ENCODE measurements around the gene RPL36. TPM values are rescaled to one million over a fixed set of nuclear protein-coding genes. Genes with fewer than 3 reads are reported as not detected.
A peak's percentile ranks its signal among the peaks of the same experiment; 100 is the strongest.

RPL36 gene
- total RNA-seq (1,000 to 10,000 TPM in 3 of 5 experiments, 100 to 1,000 TPM in 2; 865 to 1,786 (median 1,037) TPM), polyA plus RNA-seq (1,000 to 10,000 TPM; 2,342 to 2,564 TPM), total RNA-seq (527 reads per million, percentile 98 among the genes with 10 or more reads in this experiment)

- ChIA-PET CTCF (interaction anchor here (0.5 to 1.5 kb wide), 11 partner anchors 9 to 1048 kb away, joined by 3 to 10 read pairs (median 4); partner anchors contain the start of genes CATSPERD, LONP1, SAFB and SAFB2), POLR2A (interaction anchor here (0.7 to 2.0 kb wide), 24 partner anchors 9 to 213 kb away, joined by 3 to 32 read pairs (median 4); partner anchors contain the start of genes CATSPERD, DUS3L, HSD11B1L and LONP1)
- Histone ChIP-seq H3K27ac (ENCODE audit: low read depth, low read length) (peak within 1 kb of the TSS; percentile 85), H3K4me3 (ENCODE audit: low read length) (peak within 1 kb of the TSS; percentile 90), H3K4me1 (ENCODE audit: control insufficient read depth in 2 of 2, insufficient read depth in 2 of 2, low read length in 2 of 2) (peaks cover 12 to 21% of the 10 kb centered on the region in 2 donors), H3K36me3 (ENCODE audit: control insufficient read depth in 2 of 3, insufficient read depth in 3 of 3, low read length in 3 of 3) (peaks cover 0 to 37% (median 8%) of the 10 kb centered on the region in 3 experiments), H3K27me3 (ENCODE audit: control insufficient read depth in 2 of 2, insufficient read depth in 2 of 2, low read length in 2 of 2) (no peaks in the 10 kb centered on the region), H3K9me3 (ENCODE audit: control insufficient read depth in 2 of 3, low read length in 3 of 3) (no peaks in the 10 kb centered on the region)
- H3K9me3 Mint-ChIP-seq = peaks cover 0 to 3% (median 0%) of the 10 kb centered on the region in 11 donors
- H3K27me3 Mint-ChIP-seq = no peaks in the 10 kb centered on the region
- H3K4me1 Mint-ChIP-seq = peaks cover 5 to 39% (median 33%) of the 10 kb centered on the region in 7 donors
- H3K36me3 Mint-ChIP-seq = peaks cover 0 to 12% (median 0%) of the 10 kb centered on the region in 5 donors
- H3K4me3 Mint-ChIP-seq = peak within 1 kb of the TSS; percentile 90 to 98 (median 94)
- peak within 1 kb of the TSS; percentile 89 to 97 (median 93) for H3K27ac Mint-ChIP-seq
- intact Hi-C loops (cut with micrococcal nuclease) = loop anchor here (1.0 to 2.0 kb wide), 7 partner anchors 10 to 288 kb away; partner anchors contain the start of genes CATSPERD (in 2 of the 2), LONP1 (in 2 of the 2), MICOS13 (in 2 of the 2) and DUS3L (in 1 of the 2)
- peak; percentile 77 for ATAC-seq
- peak; percentile 95 to 100 (median 99) for DNase-seq
These were observed at the start of gene RPL36 for GRCh38 chr19:5690125-5690954. RPL36 (plus strand) TSS chr19:5690295; CDS start chr19:5690508, 213 bp downstream.

- H3K4me3 Mint-ChIP-seq = peak overlapping the region in 2 of 10 donors; percentile 20 to 33
- H3K36me3 ChIP-seq (ENCODE audit: control insufficient read depth in 2 of 3, insufficient read depth in 3 of 3, low read length in 3 of 3) = peaks cover 14 to 58% (median 22%) of the 10 kb centered on the region in 3 experiments
These were observed 48.9 kb upstream of the RPL36 start for GRCh38 chr19:5641171-5641570.

GRCh38 chr19:5642204-5642603 lies 47.9 kb upstream of the RPL36 start:
- Mint-ChIP-seq H3K4me3 (no peak overlapping the region), H3K9me3 (no peaks in the 10 kb centered on the region), H3K27ac (peak overlapping the region in 2 of 9 donors; percentile 38 to 60), H3K27me3 (no peaks in the 10 kb centered on the region), H3K4me1 (peaks cover 16 to 57% (median 47%) of the 10 kb centered on the region in 7 donors), H3K36me3 (peaks cover 22 to 43% (median 23%) of the 10 kb centered on the region in 5 donors)
- no peak overlapping the region for H3K27ac ChIP-seq (ENCODE audit: low read depth, low read length)
- H3K36me3 ChIP-seq (ENCODE audit: control insufficient read depth in 2 of 3, insufficient read depth in 3 of 3, low read length in 3 of 3) = peaks cover 23 to 67% (median 25%) of the 10 kb centered on the region in 3 experiments
- no peaks in the 10 kb centered on the region for H3K27me3 ChIP-seq (ENCODE audit: control insufficient read depth in 2 of 2, insufficient read depth in 2 of 2, low read length in 2 of 2)
- no peak for ATAC-seq
- no peaks in the 10 kb centered on the region for H3K9me3 ChIP-seq (ENCODE audit: control insufficient read depth in 2 of 3, low read length in 3 of 3)
- intact Hi-C loops (cut with micrococcal nuclease) = no loop called here
- ChIA-PET CTCF (no interaction called here), POLR2A (no interaction called here)
- no peak overlapping the region for H3K4me3 ChIP-seq (ENCODE audit: low read length)
- no peak for DNase-seq
- H3K4me1 ChIP-seq (ENCODE audit: control insufficient read depth in 2 of 2, insufficient read depth in 2 of 2, low read length in 2 of 2) = no peaks in the 10 kb centered on the region

More at GRCh38 chr19:5641171-5641570, 48.9 kb upstream of the RPL36 start:
- no peak for DNase-seq
- Mint-ChIP-seq H3K9me3 (no peaks in the 10 kb centered on the region), H3K27me3 (no peaks in the 10 kb centered on the region), H3K27ac (peak overlapping the region in 6 of 9 donors; percentile 17 to 69 (median 54)), H3K36me3 (peaks cover 15 to 32% (median 17%) of the 10 kb centered on the region in 5 donors), H3K4me1 (peaks cover 16 to 56% (median 42%) of the 10 kb centered on the region in 7 donors)
- intact Hi-C loops (cut with micrococcal nuclease) = no loop called here
- ChIA-PET CTCF (no interaction called here), POLR2A (no interaction called here)
- Histone ChIP-seq H3K27ac (ENCODE audit: low read depth, low read length) (no peak overlapping the region), H3K9me3 (ENCODE audit: control insufficient read depth in 2 of 3, low read length in 3 of 3) (no peaks in the 10 kb centered on the region), H3K27me3 (ENCODE audit: control insufficient read depth in 2 of 2, insufficient read depth in 2 of 2, low read length in 2 of 2) (no peaks in the 10 kb centered on the region), H3K4me1 (ENCODE audit: control insufficient read depth in 2 of 2, insufficient read depth in 2 of 2, low read length in 2 of 2) (no peaks in the 10 kb centered on the region), H3K4me3 (ENCODE audit: low read length) (no peak overlapping the region)
- no peak for ATAC-seq

GRCh38 chr19:5643060-5643459 lies 47.0 kb upstream of the RPL36 start:
- peaks cover 25 to 46% (median 29%) of the 10 kb centered on the region in 5 donors for H3K36me3 Mint-ChIP-seq
- H3K27me3 Mint-ChIP-seq = no peaks in the 10 kb centered on the region
- no peaks in the 10 kb centered on the region for H3K4me1 ChIP-seq (ENCODE audit: control insufficient read depth in 2 of 2, insufficient read depth in 2 of 2, low read length in 2 of 2)
- peaks cover 26 to 76% (median 34%) of the 10 kb centered on the region in 3 experiments for H3K36me3 ChIP-seq (ENCODE audit: control insufficient read depth in 2 of 3, insufficient read depth in 3 of 3, low read length in 3 of 3)
- ChIA-PET CTCF (no interaction called here), POLR2A (interaction anchor here (0.7 kb wide), 1 partner anchor 16 kb away, joined by 3 read pairs; no protein-coding TSS in a partner anchor)
- H3K4me3 ChIP-seq (ENCODE audit: low read length) = no peak overlapping the region
- H3K27me3 ChIP-seq (ENCODE audit: control insufficient read depth in 2 of 2, insufficient read depth in 2 of 2, low read length in 2 of 2) = no peaks in the 10 kb centered on the region
- intact Hi-C loops (cut with micrococcal nuclease) = no loop called here
- no peaks in the 10 kb centered on the region for H3K9me3 Mint-ChIP-seq
- H3K4me1 Mint-ChIP-seq = peaks cover 11 to 50% (median 41%) of the 10 kb centered on the region in 7 donors
- no peak for DNase-seq
- H3K9me3 ChIP-seq (ENCODE audit: control insufficient read depth in 2 of 3, low read length in 3 of 3) = no peaks in the 10 kb centered on the region
- H3K27ac ChIP-seq (ENCODE audit: low read depth, low read length) = no peak overlapping the region
- ATAC-seq = no peak
- no peak overlapping the region for H3K4me3 Mint-ChIP-seq
- H3K27ac Mint-ChIP-seq = peak overlapping the region in 2 of 9 donors; percentile 26 to 69

GRCh38 chr19:5644037-5644436 lies 46.1 kb upstream of the RPL36 start:
- H3K9me3 ChIP-seq (ENCODE audit: control insufficient read depth in 2 of 3, low read length in 3 of 3) = no peaks in the 10 kb centered on the region
- H3K27me3 ChIP-seq (ENCODE audit: control insufficient read depth in 2 of 2, insufficient read depth in 2 of 2, low read length in 2 of 2) = no peaks in the 10 kb centered on the region
- Mint-ChIP-seq H3K4me1 (peaks cover 11 to 50% (median 41%) of the 10 kb centered on the region in 7 donors), H3K27ac (peak overlapping the region in 3 of 9 donors; percentile 57 to 74 (median 71)), H3K9me3 (no peaks in the 10 kb centered on the region), H3K4me3 (no peak overlapping the region), H3K36me3 (peaks cover 30 to 51% (median 33%) of the 10 kb centered on the region in 5 donors), H3K27me3 (no peaks in the 10 kb centered on the region)
- no peaks in the 10 kb centered on the region for H3K4me1 ChIP-seq (ENCODE audit: control insufficient read depth in 2 of 2, insufficient read depth in 2 of 2, low read length in 2 of 2)
- ATAC-seq (no peak), DNase-seq (no peak)
- ChIA-PET CTCF (no interaction called here), POLR2A (interaction anchor here (0.7 kb wide), 1 partner anchor 17 kb away, joined by 3 read pairs; no protein-coding TSS in a partner anchor)
- H3K4me3 ChIP-seq (ENCODE audit: low read length) = no peak overlapping the region
- no peak overlapping the region for H3K27ac ChIP-seq (ENCODE audit: low read depth, low read length)
- intact Hi-C loops (cut with micrococcal nuclease) = no loop called here
- H3K36me3 ChIP-seq (ENCODE audit: control insufficient read depth in 2 of 3, insufficient read depth in 3 of 3, low read length in 3 of 3) = peaks cover 26 to 77% (median 40%) of the 10 kb centered on the region in 3 experiments

GRCh38 chr19:5645409-5645808 lies 44.7 kb upstream of the RPL36 start:
- no peak overlapping the region for H3K27ac ChIP-seq (ENCODE audit: low read depth, low read length)
- Mint-ChIP-seq H3K36me3 (peaks cover 30 to 60% (median 34%) of the 10 kb centered on the region in 5 donors), H3K27me3 (no peaks in the 10 kb centered on the region), H3K9me3 (no peaks in the 10 kb centered on the region), H3K4me1 (peaks cover 9 to 42% (median 35%) of the 10 kb centered on the region in 7 donors), H3K27ac (peak overlapping the region in 4 of 9 donors; percentile 20 to 59 (median 40)), H3K4me3 (no peak overlapping the region)
- no peak overlapping the region for H3K4me3 ChIP-seq (ENCODE audit: low read length)
- no peaks in the 10 kb centered on the region for H3K9me3 ChIP-seq (ENCODE audit: control insufficient read depth in 2 of 3, low read length in 3 of 3)
- no peaks in the 10 kb centered on the region for H3K27me3 ChIP-seq (ENCODE audit: control insufficient read depth in 2 of 2, insufficient read depth in 2 of 2, low read length in 2 of 2)
- intact Hi-C loops (cut with micrococcal nuclease) = no loop called here
- H3K4me1 ChIP-seq (ENCODE audit: control insufficient read depth in 2 of 2, insufficient read depth in 2 of 2, low read length in 2 of 2) = no peaks in the 10 kb centered on the region
- ATAC-seq (no peak), DNase-seq (no peak)
- H3K36me3 ChIP-seq (ENCODE audit: control insufficient read depth in 2 of 3, insufficient read depth in 3 of 3, low read length in 3 of 3) = peaks cover 31 to 85% (median 46%) of the 10 kb centered on the region in 3 experiments
- CTCF ChIA-PET = no interaction called here
- POLR2A ChIA-PET = interaction anchor here (0.6 to 1.0 kb wide), 3 partner anchors 18 to 22 kb away, joined by 3 to 5 read pairs (median 3); partner anchors contain the start of gene SAFB

Data from naive thymus-derived CD4-positive, alpha-beta T cell (primary cell).